ENCODE measurements around the gene UCN2. TPM values are rescaled to one million over a fixed set of nuclear protein-coding genes. Genes with fewer than 3 reads are reported as not detected.

Gene UCN2
- total and polyA plus RNA-seq, 2 donors (not counting 3 experiments of a cell fraction or from before 2014, with no cell fraction given), result 0.11 TPM; not detected in 1

GRCh38 chr3:48532977-48533337, 30.6 kb downstream of the UCN2 start:
- H3K4me1 ChIP-seq (ENCODE audit: control insufficient read depth, extremely low read depth, insufficient read depth, low read length), result no peaks in the 10 kb centered on the region
- H2AFZ ChIP-seq (ENCODE audit: low read depth, low read length), result no peak overlapping the region
- no peak for FAIRE-seq
- dilution Hi-C loops (cut with MboI; ENCODE audit: extremely low pct_ligation_motif_present, low sequenced_read_pairs) (no loop called here), intact Hi-C loops (cut with micrococcal nuclease) (no loop called here)
- H3K27ac ChIP-seq (ENCODE audit: insufficient read depth, low read depth, low read length), result no peak overlapping the region
- POLR2A ChIA-PET, result no interaction called here
- H3K4me2 ChIP-seq (ENCODE audit: insufficient read depth, low read length), result no peak overlapping the region
- no peaks in the 10 kb centered on the region for H3K27me3 ChIP-seq (ENCODE audit: control insufficient read depth in 2 of 2, insufficient read depth in 2 of 2, low read length in 2 of 2)
- no peaks in the 10 kb centered on the region for H3K9me3 ChIP-seq (replicated peaks; ENCODE audit: control insufficient read depth, insufficient read depth, low read length)
- no peak for DNase-seq (ENCODE audit: low read depth, low spot score)
- H3K4me3 ChIP-seq (replicated peaks in 1 of 3; ENCODE audit: insufficient read depth in 1 of 3, low read depth in 1 of 3, low read length in 3 of 3), result no peak overlapping the region
- H3K9me1 ChIP-seq (replicated peaks; ENCODE audit: control insufficient read depth, extremely low read depth, insufficient read depth, low read length), result no peaks in the 10 kb centered on the region
- no TSS peak for BruUV-seq (replicated peaks)
- no peaks in the 10 kb centered on the region for H4K20me1 ChIP-seq (replicated peaks; ENCODE audit: control insufficient read depth, extremely low read depth, insufficient read depth, low read length)
- TF ChIP-seq POLR2AphosphoS5 (IDR thresholded peaks at IDR 0.05; ENCODE audit: insufficient read depth, low read depth, low read length), result no peak
- no peak for TF ChIP-seq GATA2 (IDR thresholded peaks at IDR 0.05; ENCODE audit: insufficient read depth, insufficient read length, low read depth, low read length)
- TF ChIP-seq FOS (IDR thresholded peaks at IDR 0.05; ENCODE audit: borderline replicate concordance, insufficient read depth, low read length), result no peak
- TF ChIP-seq JUN (IDR thresholded peaks at IDR 0.05; ENCODE audit: borderline replicate concordance, insufficient read depth, insufficient read length, low read depth), result no peak
- no peak for TF ChIP-seq EZH2 (IDR thresholded peaks at IDR 0.05; ENCODE audit: borderline replicate concordance, low read depth, low read length, severe bottlenecking)
- TF ChIP-seq, protein P1, sequence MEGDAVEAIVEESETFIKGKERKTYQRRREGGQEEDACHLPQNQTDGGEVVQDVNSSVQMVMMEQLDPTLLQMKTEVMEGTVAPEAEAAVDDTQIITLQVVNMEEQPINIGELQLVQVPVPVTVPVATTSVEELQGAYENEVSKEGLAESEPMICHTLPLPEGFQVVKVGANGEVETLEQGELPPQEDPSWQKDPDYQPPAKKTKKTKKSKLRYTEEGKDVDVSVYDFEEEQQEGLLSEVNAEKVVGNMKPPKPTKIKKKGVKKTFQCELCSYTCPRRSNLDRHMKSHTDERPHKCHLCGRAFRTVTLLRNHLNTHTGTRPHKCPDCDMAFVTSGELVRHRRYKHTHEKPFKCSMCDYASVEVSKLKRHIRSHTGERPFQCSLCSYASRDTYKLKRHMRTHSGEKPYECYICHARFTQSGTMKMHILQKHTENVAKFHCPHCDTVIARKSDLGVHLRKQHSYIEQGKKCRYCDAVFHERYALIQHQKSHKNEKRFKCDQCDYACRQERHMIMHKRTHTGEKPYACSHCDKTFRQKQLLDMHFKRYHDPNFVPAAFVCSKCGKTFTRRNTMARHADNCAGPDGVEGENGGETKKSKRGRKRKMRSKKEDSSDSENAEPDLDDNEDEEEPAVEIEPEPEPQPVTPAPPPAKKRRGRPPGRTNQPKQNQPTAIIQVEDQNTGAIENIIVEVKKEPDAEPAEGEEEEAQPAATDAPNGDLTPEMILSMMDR (IDR thresholded peaks at IDR 0.05; ENCODE audit: extremely low read depth in 1 of 2, insufficient read depth in 1 of 2, low read depth in 1 of 2, low read length in 2 of 2), result no peak
- TF ChIP-seq, protein P2, sequence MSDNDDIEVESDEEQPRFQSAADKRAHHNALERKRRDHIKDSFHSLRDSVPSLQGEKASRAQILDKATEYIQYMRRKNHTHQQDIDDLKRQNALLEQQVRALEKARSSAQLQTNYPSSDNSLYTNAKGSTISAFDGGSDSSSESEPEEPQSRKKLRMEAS (IDR thresholded peaks at IDR 0.05; ENCODE audit: insufficient read depth, insufficient read length), result no peak
- TF ChIP-seq MYC (IDR thresholded peaks at IDR 0.05; ENCODE audit: low read depth, low read length), result no peak
- no peak for TF ChIP-seq POLR2A (IDR thresholded peaks at IDR 0.05; ENCODE audit: low read depth, low read length)
- H3K9ac ChIP-seq (replicated peaks; ENCODE audit: extremely low read depth, insufficient read depth, low read length), result no peak overlapping the region
- H3K79me2 ChIP-seq (ENCODE audit: control insufficient read depth, insufficient read depth, low read length), result no peaks in the 10 kb centered on the region
- CTCF ChIA-PET, result interaction anchor here (1.5 to 2.1 kb wide), 3 partner anchors 10 to 24 kb away, joined by 3 to 5 read pairs (median 4); no protein-coding TSS in a partner anchor
- H3K36me3 ChIP-seq (ENCODE audit: control insufficient read depth in 2 of 2, extremely low read depth in 1 of 2, insufficient read depth in 2 of 2, low read length in 2 of 2), result no peaks in the 10 kb centered on the region
